MCF 10A (cell line): ENCODE results near the gene DNAJC28. TPM values are rescaled to one million over a fixed set of nuclear protein-coding genes. Genes with fewer than 3 reads are reported as not detected.
"Not testable (repeated sequence)": the region's sequence is repeated elsewhere in the genome, so short reads cannot be mapped to it uniquely, and the experiment has no call there.

Experiments used
- BruUV-seq: library from RNA; stranded (reverse); fragments of 400-500 nt; replicated peaks from 2 replicates; lab custom pipeline; 2021; lab: Mats Ljungman, UMichigan
- CTCF ChIA-PET: fragments of 300-600 bp; sonication (Branson Sonifier 250); formaldehyde crosslinking; extraction: SDS; loops from one replicate; lab custom pipeline; 2021; ENCODE audit warnings: antibody characterized with exemption, inconsistent platforms; lab: Yijun Ruan, JAX
- POLR2A ChIA-PET: fragments of 300-600, 350-650 bp; sonication (Branson Sonifier 250); formaldehyde crosslinking; extraction: SDS; loops from one replicate; lab custom pipeline; 2020; ENCODE audit warnings: antibody characterized with exemption, inconsistent platforms; lab: Yijun Ruan, JAX
- DNase-seq: peaks from one replicate; pipeline ENCODE4 v3.0.0-alpha.2; 2018; ENCODE audit not compliant: unreplicated experiment
- H3K27ac Mint-ChIP-seq: one replicate; pipeline ENCODE4 v1.8.0; 2022; ENCODE audit warnings: mild to moderate bottlenecking, low read depth, mixed read lengths; ENCODE audit not compliant: unreplicated experiment
- H3K27me3 Mint-ChIP-seq: one replicate; pipeline ENCODE4 v1.8.0; 2022; ENCODE audit warnings: mixed read lengths; ENCODE audit not compliant: insufficient read depth, unreplicated experiment
- H3K36me3 Mint-ChIP-seq: one replicate; pipeline ENCODE4 v1.8.0; 2022; ENCODE audit warnings: mild to moderate bottlenecking, moderate library complexity, mixed read lengths; ENCODE audit not compliant: insufficient read depth, unreplicated experiment
- H3K4me1 Mint-ChIP-seq: one replicate; pipeline ENCODE4 v1.8.0; 2022; ENCODE audit warnings: mixed read lengths; ENCODE audit not compliant: insufficient read depth, unreplicated experiment
- H3K4me3 Mint-ChIP-seq: one replicate; pipeline ENCODE4 v1.8.0; 2022; ENCODE audit warnings: mild to moderate bottlenecking, moderate library complexity, mixed read lengths; ENCODE audit not compliant: unreplicated experiment
- H3K9me3 Mint-ChIP-seq: one replicate; pipeline ENCODE4 v1.8.0; 2022; ENCODE audit warnings: mixed read lengths; ENCODE audit not compliant: unreplicated experiment
- intact Hi-C: fragments of 100-400 bp; cut with micrococcal nuclease; formaldehyde crosslinking; loops from 2 replicates; pipeline ENCODE4 v1.14.1; 2022
- total RNA-seq: library from RNA; stranded (reverse); gene quantifications from 2 replicates; pipeline ENCODE4 v1.2.3, GENCODE V29; 2022
- TF ChIP-seq, protein P1 (sequence below): fragments of 200-600 bp; IDR thresholded peaks from one replicate; pipeline ENCODE4 v1.8.0; 2022; ENCODE audit warnings: antibody characterized with exemption, mild to moderate bottlenecking; ENCODE audit not compliant: unreplicated experiment

DNAJC28 gene
- total RNA-seq, 1 experiment from 2014 or later: 0.28 TPM

GRCh38 chr21:33511639-33512038, 20.1 kb upstream of the DNAJC28 start:
- no TSS peak for BruUV-seq
- TF ChIP-seq, protein P1, sequence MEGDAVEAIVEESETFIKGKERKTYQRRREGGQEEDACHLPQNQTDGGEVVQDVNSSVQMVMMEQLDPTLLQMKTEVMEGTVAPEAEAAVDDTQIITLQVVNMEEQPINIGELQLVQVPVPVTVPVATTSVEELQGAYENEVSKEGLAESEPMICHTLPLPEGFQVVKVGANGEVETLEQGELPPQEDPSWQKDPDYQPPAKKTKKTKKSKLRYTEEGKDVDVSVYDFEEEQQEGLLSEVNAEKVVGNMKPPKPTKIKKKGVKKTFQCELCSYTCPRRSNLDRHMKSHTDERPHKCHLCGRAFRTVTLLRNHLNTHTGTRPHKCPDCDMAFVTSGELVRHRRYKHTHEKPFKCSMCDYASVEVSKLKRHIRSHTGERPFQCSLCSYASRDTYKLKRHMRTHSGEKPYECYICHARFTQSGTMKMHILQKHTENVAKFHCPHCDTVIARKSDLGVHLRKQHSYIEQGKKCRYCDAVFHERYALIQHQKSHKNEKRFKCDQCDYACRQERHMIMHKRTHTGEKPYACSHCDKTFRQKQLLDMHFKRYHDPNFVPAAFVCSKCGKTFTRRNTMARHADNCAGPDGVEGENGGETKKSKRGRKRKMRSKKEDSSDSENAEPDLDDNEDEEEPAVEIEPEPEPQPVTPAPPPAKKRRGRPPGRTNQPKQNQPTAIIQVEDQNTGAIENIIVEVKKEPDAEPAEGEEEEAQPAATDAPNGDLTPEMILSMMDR: no peak
- intact Hi-C loops: no loop called here
- ChIA-PET CTCF (no interaction called here), POLR2A (no interaction called here)
- Mint-ChIP-seq H3K36me3 (peaks cover 99% of the 10 kb centered on the region), H3K27ac (no peak overlapping the region), H3K4me1 (peaks cover 6% of the 10 kb centered on the region), H3K9me3 (no peaks in the 10 kb centered on the region), H3K27me3 (no peaks in the 10 kb centered on the region), H3K4me3 (no peak overlapping the region)
- no peak for DNase-seq

GRCh38 chr21:33510826-33511225, 19.3 kb upstream of the DNAJC28 start:
- POLR2A ChIA-PET: interaction anchor here (0.6 kb wide), 1 partner anchor 10 kb away, joined by 3 read pairs; no protein-coding TSS in a partner anchor

GRCh38 chr21:33507003-33507402, 15.5 kb upstream of the DNAJC28 start:
- DNase-seq, H3K27me3 Mint-ChIP-seq, H3K27ac Mint-ChIP-seq, BruUV-seq, intact Hi-C loops, H3K4me1 Mint-ChIP-seq, H3K9me3 Mint-ChIP-seq, H3K4me3 Mint-ChIP-seq: not testable (repeated sequence)
- POLR2A ChIA-PET: interaction anchor here (1.6 kb wide), 1 partner anchor 8 kb away, joined by 5 read pairs; no protein-coding TSS in a partner anchor
- H3K36me3 Mint-ChIP-seq: peaks cover 95% of the 10 kb centered on the region
- CTCF ChIA-PET: interaction anchor here (0.6 kb wide), 1 partner anchor 147 kb away, joined by 5 read pairs; no protein-coding TSS in a partner anchor

More at GRCh38 chr21:33510826-33511225, 19.3 kb upstream of the DNAJC28 start:
- no TSS peak for BruUV-seq
- CTCF ChIA-PET: no interaction called here
- no peak for DNase-seq
- no peaks in the 10 kb centered on the region for H3K27me3 Mint-ChIP-seq
- H3K27ac Mint-ChIP-seq: no peak overlapping the region
- H3K9me3 Mint-ChIP-seq: no peaks in the 10 kb centered on the region
- intact Hi-C loops: no loop called here
- H3K36me3 Mint-ChIP-seq: peaks cover 99% of the 10 kb centered on the region
- no peak overlapping the region for H3K4me3 Mint-ChIP-seq
- H3K4me1 Mint-ChIP-seq: peaks cover 6% of the 10 kb centered on the region
- TF ChIP-seq, protein P1: no peak

- no TSS peak for BruUV-seq
- POLR2A ChIA-PET: interaction anchor here (1.6 kb wide), 1 partner anchor 9 kb away, joined by 5 read pairs; no protein-coding TSS in a partner anchor
- Mint-ChIP-seq H3K4me1 (no peaks in the 10 kb centered on the region), H3K9me3 (no peaks in the 10 kb centered on the region), H3K27ac (no peak overlapping the region), H3K36me3 (peaks cover 83% of the 10 kb centered on the region), H3K4me3 (no peak overlapping the region), H3K27me3 (no peaks in the 10 kb centered on the region)
- TF ChIP-seq, protein P1: no peak
- CTCF ChIA-PET: interaction anchor here (0.6 kb wide), 2 partner anchors 110 to 1431 kb away, joined by 3 read pairs; no protein-coding TSS in a partner anchor
- no peak for DNase-seq
- intact Hi-C loops: no loop called here
These were observed 14.3 kb upstream of the DNAJC28 start for GRCh38 chr21:33505833-33506232.
